ENCODE data around the gene MOB3A.

MOB3A gene

GRCh38 chr19:2058570-2059421 lies 37.3 kb downstream of the MOB3A start:
- peak; percentile 23 for DNase-seq

GRCh38 chr19:2057484-2058469 lies 38.3 kb downstream of the MOB3A start:
- peak; percentile 25 for DNase-seq

GRCh38 chr19:2056837-2057192 lies 39.3 kb downstream of the MOB3A start:
- peak; percentile 29 for DNase-seq

GRCh38 chr19:2055931-2056836 lies 39.9 kb downstream of the MOB3A start:
- DNase-seq: peak; percentile 83

GRCh38 chr19:2054763-2055162 lies 41.4 kb downstream of the MOB3A start:
- peak; percentile 21 for DNase-seq

- DNase-seq: peak; percentile 43
Measured at GRCh38 chr19:2053601-2054389, 42.3 kb downstream of the MOB3A start.

- peak; percentile 51 for DNase-seq
Measured at GRCh38 chr19:2051773-2052704, 44.1 kb downstream of the MOB3A start.

- peak; percentile 96 for DNase-seq
Measured at GRCh38 chr19:2050991-2051772, 44.9 kb downstream of the MOB3A start, which contains the start of gene MKNK2. MKNK2 (minus strand) TSS chr19:2051244; CDS start chr19:2050851, 393 bp downstream.

GRCh38 chr19:2050349-2050990 lies 45.7 kb downstream of the MOB3A start:
- DNase-seq: no peak

GRCh38 chr19:2049741-2050348 lies 46.3 kb downstream of the MOB3A start:
- peak; percentile 85 for DNase-seq

- peak; percentile 50 for DNase-seq
Measured at GRCh38 chr19:2048959-2049740, 47.0 kb downstream of the MOB3A start.

- peak; percentile 23 for DNase-seq
Measured at GRCh38 chr19:2048104-2048958, 47.8 kb downstream of the MOB3A start.

- DNase-seq: no peak
Measured at GRCh38 chr19:2047449-2048103, 48.5 kb downstream of the MOB3A start.

- no peak for DNase-seq
Measured at GRCh38 chr19:2047076-2047448, 49.1 kb downstream of the MOB3A start.

GRCh38 chr19:2046046-2046907 lies 49.8 kb downstream of the MOB3A start:
- no peak for DNase-seq

All from femur (tissue), 1 donor.